ENCODE data around the gene SAC3D1.
"Not testable (repeated sequence)": the region's sequence is repeated elsewhere in the genome, so short reads cannot be mapped to it uniquely, and the experiment has no call there.

Gene SAC3D1
- 6.0 to 12.2 reads per million in 2 experiments for total RNA-seq

- peak; percentile 71 for DNase-seq (ENCODE audit: low read depth)
Measured at GRCh38 chr11:65040847-65041622, at the start of gene SAC3D1. Gene SAC3D1, plus strand, starts transcription at chr11:65041210. Its CDS starts 83 bp downstream, at chr11:65041293.

GRCh38 chr11:64994318-64994717 lies 46.7 kb upstream of the SAC3D1 start:
- DNase-seq (ENCODE audit: low read depth), result no peak

GRCh38 chr11:64996327-64996709 lies 44.7 kb upstream of the SAC3D1 start:
- no peak for DNase-seq (ENCODE audit: low read depth)

- no peak for DNase-seq (ENCODE audit: low read depth)
Measured at GRCh38 chr11:64996710-64997380, 44.2 kb upstream of the SAC3D1 start, which contains the start of gene BATF2. Gene BATF2, minus strand, starts transcription at chr11:64996971. Its CDS starts 57 bp downstream, at chr11:64996914.

- no peak for DNase-seq (ENCODE audit: low read depth)
Measured at GRCh38 chr11:64998141-64998540, 42.9 kb upstream of the SAC3D1 start.

GRCh38 chr11:64998690-64999431 lies 42.1 kb upstream of the SAC3D1 start:
- no peak for DNase-seq (ENCODE audit: low read depth)

- DNase-seq (ENCODE audit: low read depth), result no peak
Measured at GRCh38 chr11:64999478-64999877, 41.5 kb upstream of the SAC3D1 start.

GRCh38 chr11:65002706-65003105 lies 38.3 kb upstream of the SAC3D1 start:
- DNase-seq (ENCODE audit: low read depth), result no peak

GRCh38 chr11:65003282-65003681 lies 37.7 kb upstream of the SAC3D1 start:
- DNase-seq (ENCODE audit: low read depth), result no peak

- DNase-seq (ENCODE audit: low read depth), result not testable (repeated sequence)
Measured at GRCh38 chr11:65003968-65004367, 37.0 kb upstream of the SAC3D1 start.

- no peak for DNase-seq (ENCODE audit: low read depth)
Measured at GRCh38 chr11:65008016-65008415, 33.0 kb upstream of the SAC3D1 start.

GRCh38 chr11:65008873-65009272 lies 32.1 kb upstream of the SAC3D1 start:
- no peak for DNase-seq (ENCODE audit: low read depth)

- DNase-seq (ENCODE audit: low read depth), result peak; percentile 86
Measured at GRCh38 chr11:65013130-65013887, 27.7 kb upstream of the SAC3D1 start.

- peak; percentile 73 for DNase-seq (ENCODE audit: low read depth)
Measured at GRCh38 chr11:65013888-65014725, 26.9 kb upstream of the SAC3D1 start, which contains the start of gene ARL2. Gene ARL2, plus strand, starts transcription at chr11:65014160. Its CDS starts 48 bp downstream, at chr11:65014208.

GRCh38 chr11:65014726-65015227 lies 26.2 kb upstream of the SAC3D1 start:
- DNase-seq (ENCODE audit: low read depth), result no peak

GRCh38 chr11:65016705-65017104 lies 24.3 kb upstream of the SAC3D1 start:
- DNase-seq (ENCODE audit: low read depth), result no peak

GRCh38 chr11:65017937-65018336 lies 23.1 kb upstream of the SAC3D1 start:
- no peak for DNase-seq (ENCODE audit: low read depth)

GRCh38 chr11:65019824-65020223 lies 21.2 kb upstream of the SAC3D1 start:
- no peak for DNase-seq (ENCODE audit: low read depth)

GRCh38 chr11:65021003-65021402 lies 20.0 kb upstream of the SAC3D1 start:
- no peak for DNase-seq (ENCODE audit: low read depth)

GRCh38 chr11:65021509-65021908 lies 19.5 kb upstream of the SAC3D1 start:
- DNase-seq (ENCODE audit: low read depth), result no peak

All from T follicular helper cell (primary cell).